Neural progenitor cell (in vitro differentiated cells): ENCODE measurements around the gene ECSIT. TPM values are rescaled to one million over a fixed set of nuclear protein-coding genes. Genes with fewer than 3 reads are reported as not detected.

Experiments
- DNase-seq: peaks from one replicate; pipeline ENCODE4 v3.0.0-alpha.2; 2016; ENCODE audit warnings: low spot score
- H2AFZ ChIP-seq: fragments of 200-600 bp; sonication (generic); replicated peaks from 2 replicates; pipeline ENCODE4 v1.6.1; 2016; ENCODE audit warnings: antibody characterized with exemption
- H3F3A ChIP-seq: fragments of 200-600 bp; sonication (generic); 2 replicates; pipeline ENCODE4 v1.6.1; 2016; ENCODE audit warnings: antibody characterized with exemption, low read depth
- H3K27ac ChIP-seq: fragments of 200-600 bp; sonication (generic); 2 replicates; pipeline ENCODE4 v1.5.1; 2016; ENCODE audit warnings: mild to moderate bottlenecking
- H3K27me3 ChIP-seq: fragments of 200-600 bp; sonication (generic); 2 replicates; pipeline ENCODE4 v1.6.1; 2016; ENCODE audit warnings: mild to moderate bottlenecking, moderate library complexity
- H3K36me3 ChIP-seq: fragments of 200-600 bp; sonication (generic); 2 replicates; pipeline ENCODE4 v1.5.1; 2016
- H3K4me1 ChIP-seq: fragments of 200-600 bp; sonication (generic); 2 replicates; pipeline ENCODE4 v1.6.1; 2016; ENCODE audit warnings: mixed run types
- H3K4me2 ChIP-seq: fragments of 200-600 bp; sonication (generic); 2 replicates; pipeline ENCODE4 v1.6.1; 2016
- H3K4me3 ChIP-seq: fragments of 200-600 bp; sonication (generic); 2 replicates; pipeline ENCODE4 v1.5.1; 2016
- H3K79me2 ChIP-seq: fragments of 200-600 bp; sonication (generic); 2 replicates; pipeline ENCODE4 v1.6.1; 2016; ENCODE audit warnings: low read depth
- H3K9ac ChIP-seq: fragments of 200-600 bp; sonication (generic); 2 replicates; pipeline ENCODE4 v1.6.1; 2016
- H3K9me3 ChIP-seq: fragments of 200-600 bp; sonication (generic); 2 replicates; pipeline ENCODE4 v1.5.1; 2016; ENCODE audit warnings: low read depth
- H4K20me1 ChIP-seq: fragments of 200-600 bp; sonication (generic); 2 replicates; pipeline ENCODE4 v1.6.1; 2016; ENCODE audit warnings: low read depth
- H3K27ac Mint-ChIP-seq: 3 replicates; pipeline ENCODE4 v1.8.0; 2021; ENCODE audit warnings: mixed read lengths
- H3K27me3 Mint-ChIP-seq: 2 replicates; pipeline ENCODE4 v1.8.0; 2022; ENCODE audit warnings: low read depth, mild to moderate bottlenecking, inconsistent platforms, moderate library complexity, mixed read lengths; ENCODE audit not compliant: insufficient read depth
- H3K36me3 Mint-ChIP-seq: 3 replicates; pipeline ENCODE4 v1.8.0; 2021; ENCODE audit warnings: mixed read lengths
- H3K4me1 Mint-ChIP-seq: 3 replicates; pipeline ENCODE4 v1.8.0; 2021; ENCODE audit warnings: mixed read lengths
- H3K4me3 Mint-ChIP-seq: 3 replicates; pipeline ENCODE4 v1.8.0; 2021; ENCODE audit warnings: mild to moderate bottlenecking, moderate library complexity, mixed read lengths
- H3K9me3 Mint-ChIP-seq: 3 replicates; pipeline ENCODE4 v1.8.0; 2020; ENCODE audit warnings: mixed read lengths
- CTCF ChIP-seq: fragments of 200-600 bp; sonication (generic); IDR thresholded peaks from 2 replicates; pipeline ENCODE4 v1.5.1; 2017; ENCODE audit warnings: antibody characterized with exemption, mild to moderate bottlenecking
- EZH2 ChIP-seq: fragments of 200-600 bp; sonication (generic); IDR thresholded peaks from 2 replicates; pipeline ENCODE4 v1.6.1; 2017; ENCODE audit warnings: antibody characterized with exemption, mild to moderate bottlenecking, moderate library complexity
- EZH2phosphoT487 ChIP-seq: fragments of 200-600 bp; sonication (generic); IDR thresholded peaks from 2 replicates; pipeline ENCODE4 v1.6.1; 2017; ENCODE audit warnings: antibody characterized with exemption
- total RNA-seq: library from RNA; depleted of rRNA; stranded (reverse); fragments of >200 nt; gene quantifications from 2 replicates; pipeline ENCODE4 v1.2.3, GENCODE V29; 2015; ENCODE audit warnings: low replicate concordance

The ECSIT gene
- total RNA-seq, 1 donor from 2014 or later = 9.4 TPM

GRCh38 chr19:11550265-11550664, 21.3 kb upstream of the ECSIT start:
- H3K27ac Mint-ChIP-seq = peak overlapping the region; percentile 30
- H2AFZ ChIP-seq = no peak overlapping the region

GRCh38 chr19:11549386-11549953, 20.5 kb upstream of the ECSIT start:
- H3K9me3 Mint-ChIP-seq = no peaks in the 10 kb centered on the region
- TF ChIP-seq EZH2phosphoT487 = no peak
- no peak for TF ChIP-seq EZH2
- TF ChIP-seq CTCF = no peak
- Histone ChIP-seq H3K4me1 (no peaks in the 10 kb centered on the region), H2AFZ (no peak overlapping the region), H3K4me2 (no peak overlapping the region), H3K9me3 (no peaks in the 10 kb centered on the region), H3K27me3 (no peaks in the 10 kb centered on the region), H4K20me1 (no peaks in the 10 kb centered on the region), H3K79me2 (no peaks in the 10 kb centered on the region), H3K4me3 (no peak overlapping the region), H3K27ac (no peak overlapping the region), H3F3A (no peaks in the 10 kb centered on the region), H3K36me3 (no peaks in the 10 kb centered on the region), H3K9ac (no peak overlapping the region)
- no peak overlapping the region for H3K4me3 Mint-ChIP-seq
- H3K27me3 Mint-ChIP-seq = peaks cover 4% of the 10 kb centered on the region
- H3K27ac Mint-ChIP-seq = no peak overlapping the region
- peaks cover 5% of the 10 kb centered on the region for H3K4me1 Mint-ChIP-seq
- H3K36me3 Mint-ChIP-seq = peaks cover 5% of the 10 kb centered on the region
- DNase-seq = no peak

More at GRCh38 chr19:11550265-11550664, 21.3 kb upstream of the ECSIT start:
- H3K79me2 ChIP-seq = peaks cover 3% of the 10 kb centered on the region
- H3K4me1 ChIP-seq = no peaks in the 10 kb centered on the region
- Mint-ChIP-seq H3K27me3 (peaks cover 4% of the 10 kb centered on the region), H3K4me1 (peaks cover 5% of the 10 kb centered on the region), H3K36me3 (peaks cover 5% of the 10 kb centered on the region), H3K9me3 (no peaks in the 10 kb centered on the region), H3K4me3 (no peak overlapping the region)
- H3K27ac ChIP-seq = no peak overlapping the region
- H3K36me3 ChIP-seq = no peaks in the 10 kb centered on the region
- TF ChIP-seq CTCF (no peak), EZH2 (no peak), EZH2phosphoT487 (no peak)
- H3K4me2 ChIP-seq = no peak overlapping the region
- no peaks in the 10 kb centered on the region for H3F3A ChIP-seq
- no peaks in the 10 kb centered on the region for H3K27me3 ChIP-seq
- no peaks in the 10 kb centered on the region for H3K9me3 ChIP-seq
- H3K9ac ChIP-seq = no peak overlapping the region
- H3K4me3 ChIP-seq = no peak overlapping the region
- DNase-seq = no peak
- H4K20me1 ChIP-seq = no peaks in the 10 kb centered on the region

- Mint-ChIP-seq H3K4me1 (peaks cover 5% of the 10 kb centered on the region), H3K27me3 (peaks cover 2% of the 10 kb centered on the region), H3K4me3 (no peak overlapping the region), H3K36me3 (peaks cover 3% of the 10 kb centered on the region), H3K9me3 (no peaks in the 10 kb centered on the region), H3K27ac (peak overlapping the region; percentile 86)
- Histone ChIP-seq H3K9ac (no peak overlapping the region), H3K4me2 (no peak overlapping the region), H3K4me3 (no peak overlapping the region), H4K20me1 (no peaks in the 10 kb centered on the region), H3K9me3 (no peaks in the 10 kb centered on the region), H3K79me2 (no peaks in the 10 kb centered on the region), H3K4me1 (no peaks in the 10 kb centered on the region), H2AFZ (no peak overlapping the region), H3F3A (no peaks in the 10 kb centered on the region), H3K36me3 (no peaks in the 10 kb centered on the region), H3K27ac (no peak overlapping the region), H3K27me3 (no peaks in the 10 kb centered on the region)
- TF ChIP-seq CTCF (no peak), EZH2phosphoT487 (no peak), EZH2 (no peak)
- DNase-seq = no peak
Observed at GRCh38 chr19:11547929-11548700, 19.2 kb upstream of the ECSIT start.
